ENCODE measurements around the gene ARVCF.
A peak's percentile ranks its signal among the peaks of the same experiment; 100 is the strongest.

The ARVCF gene

GRCh38 chr22:19997561-19998231 is 18.9 kb downstream of the ARVCF start:
- DNase-seq: no peak

- DNase-seq: no peak
Observed at GRCh38 chr22:19996694-19997384, 19.8 kb downstream of the ARVCF start.

GRCh38 chr22:19995611-19996339 is 20.8 kb downstream of the ARVCF start:
- DNase-seq: no peak

- DNase-seq: no peak
Observed at GRCh38 chr22:19994851-19995610, 21.6 kb downstream of the ARVCF start.

- no peak for DNase-seq
Observed at GRCh38 chr22:19993926-19994325, 22.7 kb downstream of the ARVCF start.

- DNase-seq: no peak
Observed at GRCh38 chr22:19992921-19993355, 23.7 kb downstream of the ARVCF start.

GRCh38 chr22:19992481-19992911 is 24.1 kb downstream of the ARVCF start:
- DNase-seq: no peak

- no peak for DNase-seq
Observed at GRCh38 chr22:19991645-19992451, 24.8 kb downstream of the ARVCF start.

GRCh38 chr22:19991395-19991644 is 25.3 kb downstream of the ARVCF start:
- no peak for DNase-seq

- DNase-seq: no peak
Observed at GRCh38 chr22:19990609-19991394, 25.8 kb downstream of the ARVCF start.

- DNase-seq: no peak
Observed at GRCh38 chr22:19990188-19990587, 26.4 kb downstream of the ARVCF start.

- no peak for DNase-seq
Observed at GRCh38 chr22:19989725-19990067, 26.9 kb downstream of the ARVCF start.

- DNase-seq: no peak
Observed at GRCh38 chr22:19988965-19989724, 27.5 kb downstream of the ARVCF start.

GRCh38 chr22:19988331-19988808 is 28.3 kb downstream of the ARVCF start:
- no peak for DNase-seq

GRCh38 chr22:19987394-19988306 is 29.0 kb downstream of the ARVCF start:
- no peak for DNase-seq

GRCh38 chr22:19986410-19987341 is 29.9 kb downstream of the ARVCF start:
- peak; percentile 86 for DNase-seq

GRCh38 chr22:19986011-19986409 is 30.6 kb downstream of the ARVCF start:
- no peak for DNase-seq
